ENCODE data around the gene TMEM179.

The TMEM179 gene

DNA sequence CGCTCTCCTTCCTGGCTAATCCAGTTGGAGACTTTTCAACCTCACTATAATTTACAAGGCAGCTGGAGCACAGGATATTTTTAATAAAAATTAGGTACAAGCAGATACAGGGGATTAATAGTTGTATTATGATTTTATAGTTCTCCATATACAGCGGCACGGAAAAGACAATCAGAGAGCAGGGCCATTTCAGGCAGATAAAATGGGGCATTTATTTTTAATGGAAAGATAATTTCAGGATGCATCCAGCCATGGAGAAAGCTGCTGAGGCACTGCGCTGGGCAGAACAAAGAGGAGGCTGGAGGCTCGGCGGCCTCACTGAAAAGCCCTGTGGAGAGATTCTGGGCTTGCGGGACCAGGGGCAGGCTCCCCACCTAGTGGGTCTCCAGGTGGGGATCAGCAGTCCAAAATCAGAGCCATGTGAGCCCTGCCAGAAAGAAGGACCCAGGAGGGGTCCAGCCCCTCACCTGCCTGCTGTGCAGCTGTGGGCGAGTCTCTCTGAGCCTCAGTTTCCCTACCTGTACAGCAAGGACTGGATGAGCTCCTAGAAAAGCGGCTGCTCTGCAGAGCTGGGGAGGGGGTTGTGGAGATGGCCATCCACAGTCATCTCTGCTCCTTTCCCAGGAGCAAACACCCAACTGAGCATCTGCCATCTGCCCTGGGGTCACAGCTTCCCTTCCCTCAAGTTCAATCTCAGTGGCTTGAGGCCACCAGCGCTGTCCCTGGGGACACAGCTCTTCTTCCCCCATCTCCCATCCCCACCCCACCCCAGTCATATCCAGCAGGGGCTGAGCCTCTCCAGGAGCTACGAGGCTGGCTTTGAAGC is 48.9 kb downstream of the TMEM179 start:
- DNase-seq (ENCODE audit: low read depth in 2 of 2): no peak

DNA sequence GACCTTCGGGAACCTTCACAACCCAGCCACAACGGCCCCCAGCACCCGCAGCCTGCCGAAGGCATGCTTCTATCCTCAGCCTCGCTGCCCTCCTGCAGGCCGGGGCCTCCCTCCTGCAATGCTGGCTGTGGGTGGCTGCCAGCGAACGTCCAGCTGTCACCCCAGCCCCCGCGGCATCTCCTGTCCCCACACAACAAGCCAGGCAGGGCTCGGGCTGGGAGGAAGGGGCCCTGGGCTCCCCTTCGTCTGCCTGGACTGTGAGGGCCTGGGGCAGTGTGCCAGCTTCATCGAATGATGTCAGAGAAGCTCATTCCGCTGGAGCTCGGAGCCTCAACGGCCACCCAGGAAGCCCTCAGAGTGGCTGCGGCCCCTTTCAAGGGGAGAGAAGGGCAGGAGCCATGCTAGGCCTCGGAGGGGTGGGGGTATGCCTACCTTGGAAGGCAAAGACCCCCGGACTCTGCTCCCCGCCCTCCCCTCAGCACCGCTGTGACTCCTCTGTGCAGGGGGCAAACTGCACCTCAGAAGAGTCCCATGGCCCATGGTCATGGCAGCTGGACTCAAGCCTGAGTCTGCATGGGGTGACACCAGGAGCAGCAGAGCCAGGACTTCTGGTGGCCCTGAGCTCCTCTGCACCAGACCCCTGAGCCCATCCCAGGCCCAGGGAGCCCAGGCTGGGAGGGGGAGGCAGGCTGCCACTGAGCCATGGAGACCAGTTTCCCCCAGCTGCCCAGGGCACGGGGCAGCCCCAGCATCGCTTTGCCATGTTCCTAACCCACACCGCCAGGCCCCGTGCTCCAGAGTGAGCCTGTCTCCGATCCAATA is 49.8 kb downstream of the TMEM179 start:
- DNase-seq (ENCODE audit: low read depth in 2 of 2): no peak

DNA sequence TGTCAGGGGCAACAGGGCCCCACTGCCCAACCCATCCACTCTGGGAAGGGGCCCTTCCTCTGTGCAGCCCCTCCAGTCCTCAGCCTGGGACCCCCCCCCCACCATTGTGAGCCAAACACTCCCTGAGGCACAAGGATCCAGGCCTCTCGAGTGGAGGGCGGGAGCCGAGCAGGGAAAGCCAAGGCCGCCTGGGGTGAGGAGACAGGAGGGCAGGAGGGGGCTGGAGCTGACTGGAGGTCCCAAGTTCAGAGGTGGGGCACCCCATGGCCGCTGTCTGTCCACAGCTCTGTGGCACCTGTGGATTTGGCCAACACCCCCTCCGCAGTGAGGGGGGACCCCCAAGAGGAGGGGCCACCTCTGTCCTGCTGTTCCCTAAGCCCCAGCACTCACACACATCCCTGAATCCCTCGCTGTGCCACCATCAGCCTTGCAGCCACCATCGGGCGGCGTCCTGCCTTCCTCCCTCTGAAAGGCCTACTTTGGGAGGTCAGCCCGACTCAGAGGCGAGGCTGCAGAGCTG is 50.4 kb downstream of the TMEM179 start:
- no peak for DNase-seq (ENCODE audit: low read depth in 2 of 2)

DNA sequence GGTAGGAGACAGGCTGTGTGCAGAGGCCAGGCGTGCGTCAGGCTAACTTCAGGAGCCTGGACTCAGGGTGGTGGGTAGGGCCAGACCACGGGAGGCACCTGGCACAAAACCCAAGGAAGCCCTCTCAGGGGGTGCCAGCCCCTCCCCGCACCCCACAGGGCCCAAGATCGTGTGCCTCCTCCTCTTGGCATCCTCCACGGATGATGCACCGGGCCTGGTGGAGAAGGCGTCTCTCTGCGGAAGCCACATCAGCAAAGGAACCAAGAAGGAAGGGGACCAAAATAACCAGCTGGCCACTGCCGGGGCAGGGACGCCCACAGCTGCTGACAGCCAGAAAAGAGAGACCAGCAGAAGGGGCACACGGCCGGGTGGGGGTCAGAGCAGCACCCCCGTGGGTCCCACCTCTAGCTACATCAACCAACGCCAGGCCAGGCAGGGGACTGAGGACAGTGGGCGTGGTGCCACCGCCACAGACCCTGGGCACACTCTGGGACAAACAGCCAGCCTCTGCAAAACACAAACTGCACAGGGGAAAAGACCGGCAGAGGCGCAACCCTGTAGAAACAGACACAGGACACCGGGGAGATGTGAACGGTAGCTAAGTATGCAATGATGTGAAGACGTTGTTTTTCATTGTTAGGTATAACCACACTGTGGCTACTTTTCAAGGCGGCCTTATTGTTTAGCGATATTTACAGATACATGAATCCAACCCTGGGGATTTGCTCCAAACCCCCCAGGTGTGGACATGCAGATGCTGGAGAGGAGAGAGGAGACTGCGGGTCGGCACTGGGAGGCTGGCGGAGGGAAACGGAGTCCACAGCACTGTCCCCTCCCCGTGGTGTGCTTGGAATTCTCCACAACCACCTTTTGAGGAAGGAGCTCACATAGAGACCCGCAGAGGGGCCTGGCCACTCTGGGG is 51.1 kb downstream of the TMEM179 start:
- DNase-seq (ENCODE audit: low read depth in 2 of 2): no peak

- DNase-seq (ENCODE audit: low read depth in 2 of 2): no peak
These were observed 51.8 kb downstream of the TMEM179 start for GRCh38 chr14:104552738-104553125.

- DNase-seq (ENCODE audit: low read depth in 2 of 2): no peak
These were observed 52.5 kb downstream of the TMEM179 start for GRCh38 chr14:104551851-104552737.

- no peak for DNase-seq (ENCODE audit: low read depth in 2 of 2)
These were observed 53.5 kb downstream of the TMEM179 start for GRCh38 chr14:104550861-104551728.

DNA sequence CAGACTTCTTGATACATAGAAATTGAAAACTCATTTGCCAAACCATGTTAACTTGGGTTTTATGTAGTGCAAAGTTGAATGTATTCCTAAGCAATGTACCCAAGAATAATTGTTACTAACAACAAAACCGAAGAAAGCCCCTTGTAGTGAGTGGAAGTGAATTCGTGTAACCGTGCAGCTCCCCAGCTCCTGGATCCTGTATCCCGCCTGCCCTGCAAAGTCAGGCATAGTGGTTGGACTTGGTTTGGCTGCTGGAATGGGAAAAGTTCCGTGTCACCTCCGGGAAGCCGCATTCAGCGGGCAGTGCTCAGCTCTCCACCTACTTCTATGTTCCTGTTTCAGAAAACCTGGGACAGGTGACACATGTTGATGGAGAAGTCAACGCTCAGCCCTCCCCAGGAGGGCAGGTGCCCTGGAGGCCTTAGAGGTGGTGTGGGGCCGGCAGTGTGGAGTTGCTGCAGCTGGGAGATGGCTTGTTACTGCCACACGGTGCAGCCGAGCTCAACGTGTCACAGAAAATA is 54.2 kb downstream of the TMEM179 start:
- DNase-seq (ENCODE audit: low read depth in 2 of 2): no peak

GRCh38 chr14:104549536-104550339 is 54.8 kb downstream of the TMEM179 start:
- DNase-seq (ENCODE audit: low read depth in 2 of 2): no peak

- DNase-seq (ENCODE audit: low read depth in 2 of 2): no peak
These were observed 55.6 kb downstream of the TMEM179 start for GRCh38 chr14:104548802-104549535.

GRCh38 chr14:104547998-104548700 is 56.4 kb downstream of the TMEM179 start:
- DNase-seq (ENCODE audit: low read depth in 2 of 2): no peak

DNA sequence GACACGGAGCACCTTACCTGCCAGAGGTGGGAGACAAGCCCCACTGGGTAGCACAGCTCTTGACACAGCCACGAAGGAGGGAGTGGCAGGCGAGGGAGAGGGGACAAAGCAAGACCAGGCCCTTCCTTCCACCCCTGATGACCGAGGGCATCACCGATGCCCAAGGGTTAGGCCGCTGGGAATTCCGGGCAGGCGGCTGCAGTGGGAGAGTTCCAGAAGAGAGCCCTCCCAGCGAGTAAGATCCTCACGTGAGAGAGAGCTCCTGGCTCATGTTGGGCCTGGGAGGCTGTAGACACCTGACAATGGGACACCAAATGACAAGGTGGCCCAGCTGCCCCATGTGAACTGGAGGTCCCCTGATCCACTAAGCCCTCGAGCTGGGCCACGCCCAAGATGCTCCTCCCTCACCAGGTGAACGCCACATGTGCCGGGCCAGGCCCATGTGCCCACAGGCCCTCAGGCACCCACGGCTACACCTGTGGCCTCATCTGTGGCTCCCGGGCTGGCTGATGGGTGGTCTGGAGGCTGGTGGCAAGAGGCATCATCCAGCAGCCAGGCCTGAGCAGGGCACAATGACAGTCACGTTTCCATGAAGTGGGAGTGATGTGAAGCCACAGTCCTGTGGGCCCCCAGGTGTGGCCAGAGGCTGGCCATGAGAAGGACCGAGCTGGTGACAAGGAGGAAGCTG is 57.1 kb downstream of the TMEM179 start:
- DNase-seq (ENCODE audit: low read depth in 2 of 2): no peak

- no peak for DNase-seq (ENCODE audit: low read depth in 2 of 2)
These were observed 57.8 kb downstream of the TMEM179 start for GRCh38 chr14:104546591-104547309.

- DNase-seq (ENCODE audit: low read depth in 2 of 2): no peak
These were observed 58.5 kb downstream of the TMEM179 start for GRCh38 chr14:104545942-104546501.

DNA sequence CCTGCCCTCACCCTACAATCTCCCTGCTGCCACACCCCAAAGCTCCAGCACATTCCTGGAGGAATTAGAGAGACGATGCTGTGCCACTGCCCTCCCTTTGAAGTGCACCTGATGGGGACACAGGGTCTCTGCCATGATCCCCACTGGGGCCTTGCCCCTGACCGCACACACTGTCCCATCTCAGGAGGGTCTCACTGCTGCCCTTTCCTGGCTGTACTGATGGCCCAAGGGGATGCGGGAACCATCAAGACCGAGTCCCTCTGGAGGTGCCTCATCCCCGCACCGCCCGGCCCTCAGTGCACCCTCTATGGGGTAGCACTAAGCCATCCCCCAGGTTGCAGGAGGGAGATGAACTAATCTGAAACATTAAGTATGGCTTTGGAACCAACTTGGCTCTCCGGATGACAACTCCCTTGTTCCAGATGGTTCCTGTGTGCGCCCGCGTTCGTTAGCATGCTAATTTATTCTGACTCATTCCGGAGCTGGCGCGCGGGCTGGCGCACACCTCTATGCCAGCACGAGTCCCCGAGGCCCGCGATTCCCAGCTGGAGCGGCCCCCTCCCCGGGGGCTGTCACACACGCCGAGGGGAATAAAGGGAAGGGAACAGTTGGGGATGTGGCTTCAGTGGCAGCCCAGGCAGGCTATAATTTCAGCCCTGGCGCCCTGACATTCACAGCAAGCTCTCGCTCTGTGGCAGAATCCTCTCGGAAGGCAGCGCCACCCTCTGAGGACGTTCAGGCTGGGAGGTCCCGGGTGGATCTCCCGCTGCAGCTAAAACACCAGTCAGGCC is 59.2 kb downstream of the TMEM179 start:
- no peak for DNase-seq (ENCODE audit: low read depth in 2 of 2)

All from activated CD4-positive, alpha-beta T cell treated with anti-CD3 and anti-CD28 coated beads for 24 hours (primary cell).